Smooth muscle cell (in vitro differentiated cells): ENCODE measurements around the gene SH3TC2. TPM values are rescaled to one million over a fixed set of nuclear protein-coding genes. Genes with fewer than 3 reads are reported as not detected.

ENCODE experiments used
- DNase-seq: peaks from one replicate; lab custom pipeline; 2025; ENCODE audit not compliant: unreplicated experiment; lab: John Stamatoyannopoulos, UW
- H2AFZ ChIP-seq: fragments of 200-600 bp; sonication (generic); 2 replicates; pipeline ENCODE4 v1.6.0; 2016; ENCODE audit warnings: antibody characterized with exemption, low read depth, mild to moderate bottlenecking
- H3F3A ChIP-seq: fragments of 200-600 bp; sonication (generic); 2 replicates; pipeline ENCODE4 v1.6.0; 2017; ENCODE audit warnings: antibody characterized with exemption, low read depth
- H3K27ac ChIP-seq: fragments of 200-600 bp; sonication (generic); 2 replicates; pipeline ENCODE4 v1.5.1; 2016; ENCODE audit warnings: low read depth, mild to moderate bottlenecking
- H3K27me3 ChIP-seq: fragments of 200-600 bp; sonication (generic); 2 replicates; pipeline ENCODE4 v1.6.1; 2016; ENCODE audit warnings: low read depth, mild to moderate bottlenecking
- H3K36me3 ChIP-seq: fragments of 200-600 bp; sonication (generic); 2 replicates; pipeline ENCODE4 v1.5.1; 2016; ENCODE audit warnings: low read depth
- H3K4me1 ChIP-seq: fragments of 200-600 bp; sonication (generic); 2 replicates; pipeline ENCODE4 v1.5.1; 2016; ENCODE audit warnings: low read depth
- H3K4me2 ChIP-seq: fragments of 200-600 bp; sonication (generic); 2 replicates; pipeline ENCODE4 v1.6.0; 2016; ENCODE audit warnings: mild to moderate bottlenecking
- H3K4me3 ChIP-seq: fragments of 200-600 bp; sonication (generic); 2 replicates; pipeline ENCODE4 v1.5.1; 2016; ENCODE audit warnings: mild to moderate bottlenecking
- H3K79me2 ChIP-seq: fragments of 200-600 bp; sonication (generic); 2 replicates; pipeline ENCODE4 v1.6.0; 2016; ENCODE audit warnings: low read depth, mild to moderate bottlenecking
- H3K9ac ChIP-seq: fragments of 200-600 bp; sonication (generic); 2 replicates; pipeline ENCODE4 v1.6.0; 2016; ENCODE audit warnings: low read depth
- H3K9me3 ChIP-seq: fragments of 200-600 bp; sonication (generic); replicated peaks from 2 replicates; pipeline ENCODE4 v1.5.1; 2016; ENCODE audit warnings: low read depth
- H4K20me1 ChIP-seq: fragments of 200-600 bp; sonication (generic); 2 replicates; pipeline ENCODE4 v1.6.0; 2016; ENCODE audit warnings: low read depth
- WGBS: methylation state at CpG from one replicate; pipeline ENCODE4 v1.1.7; 2016; ENCODE audit warnings: low lambda C conversion rate; 5-methylcytosine and 5-hydroxymethylcytosine counted together
- polyA plus RNA-seq: library from polyadenylated mRNA; unstranded; fragments of >200 nt; fragmentation: Nextera tagmentation; extraction: Ambion mirVana; gene quantifications from 2 replicates; pipeline ENCODE4 v1.2.1, GENCODE V29; 2016
- total RNA-seq: library from RNA; depleted of rRNA; stranded (reverse); fragments of >200 nt; gene quantifications from 2 replicates; pipeline ENCODE4 v1.2.3, GENCODE V29; 2014
- TF ChIP-seq, protein P1 (sequence below): fragments of 200-600 bp; sonication (generic); IDR thresholded peaks from 2 replicates; pipeline ENCODE4 v1.5.1; 2017; ENCODE audit warnings: borderline replicate concordance, mild to moderate bottlenecking, antibody characterized with exemption; ENCODE audit not compliant: insufficient read depth, poor library complexity, severe bottlenecking

Gene SH3TC2
- total and polyA plus RNA-seq, 2 experiments from 2014 or later: 0.31 to 0.46 TPM

GRCh38 chr5:148996270-148996669 lies 66.6 kb downstream of the SH3TC2 start:
- Histone ChIP-seq H4K20me1 (no peaks in the 10 kb centered on the region), H2AFZ (no peak overlapping the region), H3K4me1 (no peaks in the 10 kb centered on the region), H3K27ac (no peak overlapping the region), H3F3A (no peaks in the 10 kb centered on the region), H3K9ac (no peak overlapping the region), H3K27me3 (peaks cover 21% of the 10 kb centered on the region), H3K79me2 (no peaks in the 10 kb centered on the region), H3K9me3 (no peaks in the 10 kb centered on the region), H3K4me3 (no peak overlapping the region), H3K4me2 (peak overlapping the region; percentile 28), H3K36me3 (no peaks in the 10 kb centered on the region)
- TF ChIP-seq, protein P1, sequence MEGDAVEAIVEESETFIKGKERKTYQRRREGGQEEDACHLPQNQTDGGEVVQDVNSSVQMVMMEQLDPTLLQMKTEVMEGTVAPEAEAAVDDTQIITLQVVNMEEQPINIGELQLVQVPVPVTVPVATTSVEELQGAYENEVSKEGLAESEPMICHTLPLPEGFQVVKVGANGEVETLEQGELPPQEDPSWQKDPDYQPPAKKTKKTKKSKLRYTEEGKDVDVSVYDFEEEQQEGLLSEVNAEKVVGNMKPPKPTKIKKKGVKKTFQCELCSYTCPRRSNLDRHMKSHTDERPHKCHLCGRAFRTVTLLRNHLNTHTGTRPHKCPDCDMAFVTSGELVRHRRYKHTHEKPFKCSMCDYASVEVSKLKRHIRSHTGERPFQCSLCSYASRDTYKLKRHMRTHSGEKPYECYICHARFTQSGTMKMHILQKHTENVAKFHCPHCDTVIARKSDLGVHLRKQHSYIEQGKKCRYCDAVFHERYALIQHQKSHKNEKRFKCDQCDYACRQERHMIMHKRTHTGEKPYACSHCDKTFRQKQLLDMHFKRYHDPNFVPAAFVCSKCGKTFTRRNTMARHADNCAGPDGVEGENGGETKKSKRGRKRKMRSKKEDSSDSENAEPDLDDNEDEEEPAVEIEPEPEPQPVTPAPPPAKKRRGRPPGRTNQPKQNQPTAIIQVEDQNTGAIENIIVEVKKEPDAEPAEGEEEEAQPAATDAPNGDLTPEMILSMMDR: no peak
- no peak for DNase-seq
- 30% methylated on average over 3 of the region's 3 CpGs for WGBS

GRCh38 chr5:148995791-148996190 lies 67.1 kb downstream of the SH3TC2 start:
- Histone ChIP-seq H3K36me3 (no peaks in the 10 kb centered on the region), H3K27me3 (peaks cover 24% of the 10 kb centered on the region), H3F3A (no peaks in the 10 kb centered on the region), H3K9me3 (no peaks in the 10 kb centered on the region), H3K4me3 (no peak overlapping the region), H4K20me1 (no peaks in the 10 kb centered on the region), H3K4me2 (peak overlapping the region; percentile 28), H3K27ac (no peak overlapping the region), H3K79me2 (no peaks in the 10 kb centered on the region), H3K9ac (no peak overlapping the region), H3K4me1 (no peaks in the 10 kb centered on the region), H2AFZ (no peak overlapping the region)
- no peak for DNase-seq
- 93% methylated on average over 2 of the region's 2 CpGs for WGBS
- TF ChIP-seq, protein P1: no peak

DNA sequence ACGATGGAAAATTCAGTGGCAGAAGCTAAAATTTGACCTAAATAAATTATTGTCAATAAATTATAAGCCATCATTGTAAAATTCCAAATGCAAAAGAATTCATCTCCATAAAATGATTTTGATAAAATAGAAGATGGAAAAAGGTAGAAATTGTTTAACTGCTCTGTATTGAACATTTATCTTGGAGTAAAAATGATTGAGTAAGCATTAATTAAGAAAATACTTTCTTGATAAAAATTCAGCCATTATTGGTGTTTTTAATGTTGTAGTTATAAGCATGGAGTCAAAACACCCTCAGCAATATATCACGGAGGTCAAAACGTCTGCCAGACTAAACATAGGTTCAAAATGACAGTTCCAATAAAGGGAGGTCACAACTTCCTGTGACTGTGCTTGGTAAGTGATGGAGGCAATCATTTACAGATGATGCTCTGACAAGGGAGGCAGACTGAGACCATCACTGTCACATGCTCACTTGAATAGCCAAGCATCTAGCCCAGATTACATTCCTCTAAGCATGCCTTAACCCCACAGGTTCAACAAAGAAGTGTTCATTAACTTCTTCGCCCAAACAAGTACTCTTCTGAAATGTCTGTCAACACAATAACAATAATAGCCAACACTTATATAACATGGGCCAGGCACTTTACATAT lies 69.5 kb downstream of the SH3TC2 start:
- H3K4me3 ChIP-seq: no peak overlapping the region
- H3K36me3 ChIP-seq: no peaks in the 10 kb centered on the region
- no peaks in the 10 kb centered on the region for H3K4me1 ChIP-seq
- WGBS: 78% methylated on average over 4 of the region's 4 CpGs
- H3K79me2 ChIP-seq: no peaks in the 10 kb centered on the region
- H3K9me3 ChIP-seq: no peaks in the 10 kb centered on the region
- H3K27ac ChIP-seq: no peak overlapping the region
- peaks cover 8% of the 10 kb centered on the region for H3K27me3 ChIP-seq
- no peak overlapping the region for H3K4me2 ChIP-seq
- no peak for DNase-seq
- TF ChIP-seq, protein P1: no peak
- no peak overlapping the region for H2AFZ ChIP-seq
- no peak overlapping the region for H3K9ac ChIP-seq
- H3F3A ChIP-seq: no peaks in the 10 kb centered on the region
- no peaks in the 10 kb centered on the region for H4K20me1 ChIP-seq

GRCh38 chr5:148992265-148992664 lies 70.6 kb downstream of the SH3TC2 start:
- 89% methylated on average over 3 of the region's 3 CpGs for WGBS
- H4K20me1 ChIP-seq: no peaks in the 10 kb centered on the region

More at GRCh38 chr5:148992265-148992664, 70.6 kb downstream of the SH3TC2 start:
- H3K4me3 ChIP-seq: no peak overlapping the region
- no peak overlapping the region for H3K9ac ChIP-seq
- TF ChIP-seq, protein P1: no peak
- no peaks in the 10 kb centered on the region for H3K79me2 ChIP-seq
- H3F3A ChIP-seq: peaks cover 5% of the 10 kb centered on the region
- H2AFZ ChIP-seq: no peak overlapping the region
- H3K9me3 ChIP-seq: no peaks in the 10 kb centered on the region
- H3K27me3 ChIP-seq: peaks cover 8% of the 10 kb centered on the region
- no peak overlapping the region for H3K4me2 ChIP-seq
- no peaks in the 10 kb centered on the region for H3K4me1 ChIP-seq
- no peaks in the 10 kb centered on the region for H3K36me3 ChIP-seq
- no peak for DNase-seq
- H3K27ac ChIP-seq: no peak overlapping the region
